SK-N-MC (cell line): ENCODE data around the gene OPCML.

Source experiments
- DNase-seq: peaks from one replicate; pipeline ENCODE4 v3.0.0-alpha.2; 2011; ENCODE audit warnings: low read depth, low spot score
- H3K27ac ChIP-seq: fragments of 200-600 bp; sonication (generic); 2 replicates; pipeline ENCODE4 v1.5.1; 2016; ENCODE audit warnings: mixed run types
- H3K36me3 ChIP-seq: fragments of 200-600 bp; sonication (generic); 2 replicates; pipeline ENCODE4 v1.6.1; 2017; ENCODE audit warnings: antibody characterized with exemption, low read length, mixed read lengths; ENCODE audit not compliant: insufficient read depth
- H3K4me3 ChIP-seq: fragments of 200-600 bp; sonication (generic); 2 replicates; pipeline ENCODE4 v1.5.1; 2016
- H3K9ac ChIP-seq: fragments of 200-600 bp; sonication (generic); 2 replicates; pipeline ENCODE4 v1.8.0; 2017; ENCODE audit warnings: mixed run types, mixed read lengths; ENCODE audit not compliant: insufficient read length
- H3K9me3 ChIP-seq: fragments of 200-600 bp; sonication (generic); 2 replicates; pipeline ENCODE4 v1.6.1; 2017; ENCODE audit warnings: low read depth, mild to moderate bottlenecking, antibody characterized with exemption, low read length, moderate library complexity, mixed read lengths
- EZH2 ChIP-seq: fragments of 200-600 bp; sonication (generic); IDR thresholded peaks from one replicate; pipeline ENCODE4 v1.6.1; 2017; ENCODE audit warnings: antibody characterized with exemption
- FOXP2 ChIP-seq: optimal IDR thresholded peaks from 2 replicates; pipeline ENCODE3; 2011; ENCODE audit warnings: mild to moderate bottlenecking, moderate library complexity; ENCODE audit not compliant: insufficient read depth; ENCODE audit errors: extremely low read length, control extremely low read depth
- POLR2AphosphoS5 ChIP-seq: IDR thresholded peaks from 2 replicates; pipeline ENCODE4 v1.6.1; 2012; ENCODE audit warnings: mild to moderate bottlenecking, low read depth, low read length, borderline replicate concordance

The OPCML gene

DNA sequence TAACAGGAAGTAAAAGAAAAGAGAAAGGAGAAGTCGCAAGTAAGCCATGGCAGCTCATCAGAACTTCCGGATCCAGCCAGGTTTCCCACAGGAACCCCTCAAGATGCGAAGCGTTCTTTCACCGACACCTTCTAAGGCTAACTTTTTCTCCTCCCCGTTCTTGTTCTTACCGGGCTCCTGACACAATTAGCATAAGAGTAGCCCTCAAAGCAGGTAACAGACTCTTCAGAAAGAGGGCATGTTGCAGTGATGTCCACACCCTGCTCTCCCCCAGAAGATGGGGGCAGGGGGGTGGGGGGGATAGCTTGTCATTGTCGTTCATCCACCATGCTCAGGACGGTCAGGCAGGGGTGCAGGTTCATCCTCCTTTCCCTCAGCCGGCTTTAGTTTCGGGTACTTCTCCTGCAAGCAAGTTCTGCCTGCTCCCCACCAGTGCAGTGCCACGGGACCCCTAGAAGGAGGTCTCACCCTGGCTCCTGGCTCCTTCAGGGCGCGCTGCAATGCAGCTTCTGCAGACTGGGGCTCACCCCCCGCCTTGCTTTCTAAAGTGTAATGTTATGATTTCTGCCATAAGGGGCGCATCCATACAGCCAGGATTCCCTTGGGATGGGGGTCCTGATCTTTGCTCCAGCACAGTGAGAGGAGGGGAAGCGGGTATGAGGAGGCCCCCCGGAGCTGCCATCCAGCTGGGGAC, 2.3 kb downstream of the OPCML start:
- DNase-seq: no peak

DNA sequence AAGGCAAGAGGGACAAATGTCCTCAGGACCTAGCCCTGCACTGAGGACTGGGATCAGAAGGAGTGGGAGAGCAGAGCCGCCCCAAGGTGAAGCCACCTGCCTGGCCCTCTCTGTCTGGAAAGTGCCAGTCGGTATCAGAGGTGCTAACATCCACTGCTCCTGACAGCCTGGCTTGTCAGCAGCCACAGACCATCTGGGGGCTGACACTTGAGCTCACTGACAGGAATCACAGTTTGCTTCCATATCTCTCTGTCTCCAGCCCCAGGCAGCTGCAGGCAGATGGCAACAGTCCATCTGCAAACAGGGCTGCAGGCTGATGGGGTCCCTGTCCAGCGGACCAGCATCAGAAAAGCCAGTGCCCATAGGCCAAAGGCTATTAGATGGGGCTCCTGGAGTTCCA, 5.5 kb downstream of the OPCML start:
- Histone ChIP-seq H3K9ac (no peak overlapping the region), H3K36me3 (no peaks in the 10 kb centered on the region), H3K9me3 (no peaks in the 10 kb centered on the region), H3K4me3 (no peak overlapping the region), H3K27ac (no peak overlapping the region)
- TF ChIP-seq EZH2 (no peak), FOXP2 (no peak), POLR2AphosphoS5 (no peak)
- no peak for DNase-seq

More for the DNA sequence above, 2.3 kb downstream of the OPCML start:
- no peak overlapping the region for H3K27ac ChIP-seq
- no peak overlapping the region for H3K9ac ChIP-seq
- H3K36me3 ChIP-seq: no peaks in the 10 kb centered on the region
- TF ChIP-seq FOXP2 (no peak), POLR2AphosphoS5 (no peak), EZH2 (no peak)
- no peak overlapping the region for H3K4me3 ChIP-seq
- H3K9me3 ChIP-seq: no peaks in the 10 kb centered on the region

DNA sequence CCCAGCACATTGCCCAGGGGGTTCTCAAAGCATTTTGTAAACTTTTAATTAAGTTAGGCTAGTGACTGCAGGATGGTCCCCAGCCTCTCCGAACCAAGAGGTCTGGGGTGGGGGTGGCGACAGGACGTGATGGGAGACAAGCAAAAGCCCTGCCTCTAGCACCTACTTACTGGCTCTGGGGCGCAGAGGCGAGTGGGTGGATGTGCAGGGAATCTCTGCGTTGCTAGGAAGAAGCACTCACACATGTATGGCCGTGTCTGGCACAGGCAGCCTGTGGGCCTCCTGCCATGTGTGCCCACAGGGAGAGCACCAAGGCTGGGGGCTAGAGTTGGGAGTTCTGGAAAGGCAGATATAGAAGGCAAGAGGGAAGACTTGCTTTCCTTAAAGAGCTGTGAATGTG, 6.3 kb downstream of the OPCML start:
- no peak for DNase-seq
- no peak overlapping the region for H3K9ac ChIP-seq
- H3K36me3 ChIP-seq: no peaks in the 10 kb centered on the region
- H3K27ac ChIP-seq: no peak overlapping the region
- no peak overlapping the region for H3K4me3 ChIP-seq
- H3K9me3 ChIP-seq: no peaks in the 10 kb centered on the region
- TF ChIP-seq POLR2AphosphoS5 (no peak), FOXP2 (no peak), EZH2 (no peak)

DNA sequence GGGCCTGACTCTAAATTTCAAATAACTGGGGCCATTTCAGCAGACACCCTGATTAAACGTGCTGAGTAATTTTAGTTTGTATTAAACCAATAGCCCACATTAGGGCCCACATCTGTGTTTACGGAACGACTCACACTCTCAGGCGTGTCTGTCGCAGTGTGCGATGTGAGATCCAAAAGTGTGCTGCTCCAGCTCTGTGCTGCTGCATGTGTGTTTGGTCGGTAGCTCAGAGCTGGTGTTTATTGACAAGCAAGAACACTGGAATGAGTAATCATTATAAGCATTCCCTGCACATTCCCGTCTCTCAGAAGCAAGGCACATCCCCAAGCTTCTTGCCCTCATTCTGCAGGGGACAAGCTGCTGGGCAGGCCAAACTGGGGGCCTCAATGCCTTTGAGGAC, 7.8 kb downstream of the OPCML start:
- Histone ChIP-seq H3K36me3 (no peaks in the 10 kb centered on the region), H3K4me3 (no peak overlapping the region), H3K27ac (no peak overlapping the region), H3K9me3 (no peaks in the 10 kb centered on the region), H3K9ac (no peak overlapping the region)
- TF ChIP-seq POLR2AphosphoS5 (no peak), EZH2 (no peak), FOXP2 (no peak)
- DNase-seq: no peak

DNA sequence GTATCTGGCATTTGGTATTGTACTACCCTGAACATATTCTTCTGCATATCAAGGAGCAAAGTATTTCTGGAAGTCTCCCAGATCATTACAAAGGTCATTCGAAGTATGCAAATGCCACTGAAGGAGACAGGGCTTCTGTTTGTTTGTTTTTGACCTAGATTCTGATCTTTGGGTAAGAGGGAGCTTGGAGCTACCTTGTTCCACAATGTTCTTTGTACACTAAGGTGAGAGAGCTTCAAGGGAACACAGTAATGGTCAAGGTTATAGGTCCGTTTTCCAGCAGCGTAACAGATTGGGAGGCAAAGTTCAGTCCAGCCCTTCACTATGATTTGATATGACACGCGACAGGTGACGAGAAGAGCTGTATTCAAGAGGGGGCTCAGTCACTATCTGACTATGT, 10.0 kb downstream of the OPCML start:
- no peak for DNase-seq
- TF ChIP-seq EZH2 (no peak), POLR2AphosphoS5 (no peak)
- no peak overlapping the region for H3K4me3 ChIP-seq
- no peak overlapping the region for H3K9ac ChIP-seq
- H3K9me3 ChIP-seq: no peaks in the 10 kb centered on the region
- H3K36me3 ChIP-seq: no peaks in the 10 kb centered on the region
- H3K27ac ChIP-seq: no peak overlapping the region

DNA sequence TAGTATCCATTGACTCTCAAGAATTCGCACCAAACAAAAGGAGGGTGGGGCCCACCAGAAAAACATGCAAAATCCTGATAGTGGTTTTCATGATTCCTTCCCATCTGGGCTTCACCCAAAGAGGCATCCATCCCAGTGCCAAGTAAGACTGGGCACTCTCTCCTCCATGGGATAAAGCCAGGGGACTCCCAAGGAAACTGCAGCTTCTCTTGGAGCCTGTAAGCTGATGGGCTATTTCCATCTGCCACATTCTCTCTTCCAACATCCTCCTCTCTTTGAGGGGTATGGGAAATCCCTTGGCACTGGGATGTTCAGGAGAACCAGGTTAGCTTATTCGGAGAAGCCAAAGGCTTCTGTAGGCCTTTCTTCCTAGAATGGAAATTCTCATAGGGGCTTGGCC, 10.8 kb downstream of the OPCML start:
- DNase-seq: no peak
- H3K9me3 ChIP-seq: no peaks in the 10 kb centered on the region

DNA sequence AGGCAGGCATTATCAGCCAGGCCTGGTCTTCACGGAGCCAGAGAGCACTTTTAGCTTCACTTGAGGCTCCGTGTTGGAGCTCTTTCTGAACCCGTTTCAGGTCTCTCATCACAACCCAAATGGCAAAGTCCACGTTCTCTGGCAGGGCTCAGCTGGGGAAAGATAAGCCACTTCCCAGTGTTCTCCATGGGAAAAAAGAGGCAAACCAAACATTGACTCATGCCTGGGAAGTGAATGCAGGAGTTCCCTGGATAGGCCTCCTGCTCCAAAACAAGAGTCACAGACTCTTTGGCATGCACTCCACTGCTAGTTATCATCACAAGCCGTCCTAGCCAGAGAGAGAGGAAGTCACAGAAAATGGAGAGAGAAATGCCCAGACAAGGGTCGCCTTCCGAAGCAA, 11.6 kb downstream of the OPCML start:
- Histone ChIP-seq H3K4me3 (no peak overlapping the region), H3K9me3 (no peaks in the 10 kb centered on the region), H3K9ac (no peak overlapping the region), H3K27ac (no peak overlapping the region), H3K36me3 (no peaks in the 10 kb centered on the region)
- DNase-seq: no peak
- TF ChIP-seq FOXP2 (no peak), POLR2AphosphoS5 (no peak), EZH2 (no peak)

More for the DNA sequence above, 10.8 kb downstream of the OPCML start:
- no peak overlapping the region for H3K9ac ChIP-seq
- no peaks in the 10 kb centered on the region for H3K36me3 ChIP-seq
- no peak overlapping the region for H3K27ac ChIP-seq
- TF ChIP-seq POLR2AphosphoS5 (no peak), FOXP2 (no peak), EZH2 (no peak)
- H3K4me3 ChIP-seq: no peak overlapping the region

DNA sequence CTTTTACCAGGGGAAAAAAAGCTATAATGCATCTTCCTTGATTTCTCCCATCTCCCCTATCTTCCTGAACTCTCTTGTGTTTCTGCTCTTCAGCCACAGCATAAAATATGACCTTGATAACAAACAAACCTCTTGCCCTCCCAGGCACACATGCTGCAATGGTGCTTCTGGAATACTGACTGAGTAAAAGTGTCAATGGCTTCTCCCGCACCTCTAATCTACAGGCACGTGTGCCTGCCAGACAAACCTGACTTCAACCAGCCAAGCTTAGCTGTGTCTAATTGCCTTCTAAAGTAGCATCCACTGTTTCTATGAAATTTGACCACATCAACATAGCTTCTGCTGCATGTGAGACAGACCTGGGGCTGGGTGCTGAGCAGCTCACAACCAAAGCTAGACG, 12.7 kb downstream of the OPCML start:
- no peak overlapping the region for H3K9ac ChIP-seq
- H3K4me3 ChIP-seq: no peak overlapping the region
- TF ChIP-seq FOXP2 (no peak), POLR2AphosphoS5 (no peak), EZH2 (no peak)

DNA sequence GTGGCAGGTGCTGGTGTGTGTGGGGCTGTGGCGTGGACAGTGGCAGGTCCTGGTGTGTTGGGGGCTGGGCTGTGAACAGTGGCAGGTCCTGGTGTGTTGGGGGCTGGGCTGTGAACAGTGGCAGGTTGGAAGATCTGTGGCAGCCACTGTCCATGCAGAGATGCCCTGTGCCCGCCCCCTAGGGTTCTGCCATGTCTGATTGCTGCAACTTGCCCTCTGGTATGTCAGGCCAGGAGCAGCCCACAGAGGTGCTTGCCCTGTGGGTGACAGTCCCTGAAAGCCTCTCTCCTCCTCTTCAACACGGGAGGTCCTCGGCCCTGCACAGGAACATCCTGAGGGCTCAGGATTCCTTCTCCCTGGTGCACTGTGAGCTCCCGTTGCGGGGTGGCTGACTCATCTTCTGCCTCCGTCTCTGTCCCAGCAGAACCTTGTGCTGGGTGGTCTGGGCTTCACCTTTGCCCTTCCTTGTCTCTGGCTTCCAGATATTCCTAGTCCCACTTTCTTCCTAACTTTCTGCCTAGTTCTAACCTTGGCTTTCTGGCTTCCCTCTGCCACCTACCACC, 13.5 kb downstream of the OPCML start:
- no peaks in the 10 kb centered on the region for H3K36me3 ChIP-seq
- no peaks in the 10 kb centered on the region for H3K9me3 ChIP-seq
- TF ChIP-seq EZH2 (no peak), POLR2AphosphoS5 (no peak), FOXP2 (no peak)
- H3K4me3 ChIP-seq: no peak overlapping the region
- no peak for DNase-seq
- H3K9ac ChIP-seq: no peak overlapping the region
- H3K27ac ChIP-seq: no peak overlapping the region

More for the DNA sequence above, 12.7 kb downstream of the OPCML start:
- no peaks in the 10 kb centered on the region for H3K36me3 ChIP-seq
- H3K9me3 ChIP-seq: no peaks in the 10 kb centered on the region
- no peak overlapping the region for H3K27ac ChIP-seq
- DNase-seq: no peak
